Measurements from ENCODE around the gene RAD21L1.

GRCh38 chr20:1287787-1288569 is 62.1 kb downstream of the RAD21L1 start:
- TF ChIP-seq, protein P1, sequence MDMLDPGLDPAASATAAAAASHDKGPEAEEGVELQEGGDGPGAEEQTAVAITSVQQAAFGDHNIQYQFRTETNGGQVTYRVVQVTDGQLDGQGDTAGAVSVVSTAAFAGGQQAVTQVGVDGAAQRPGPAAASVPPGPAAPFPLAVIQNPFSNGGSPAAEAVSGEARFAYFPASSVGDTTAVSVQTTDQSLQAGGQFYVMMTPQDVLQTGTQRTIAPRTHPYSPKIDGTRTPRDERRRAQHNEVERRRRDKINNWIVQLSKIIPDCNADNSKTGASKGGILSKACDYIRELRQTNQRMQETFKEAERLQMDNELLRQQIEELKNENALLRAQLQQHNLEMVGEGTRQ (IDR thresholded peaks at IDR 0.05; ENCODE audit: low read length): no peak
- TF ChIP-seq RAD21 (IDR thresholded peaks at IDR 0.05 in 1 of 2, conservative IDR thresholded peaks at IDR 0.05 in 1 of 2; ENCODE audit: low read depth in 2 of 2, low read length in 2 of 2) (no peak), ZNF274 (IDR thresholded peaks at IDR 0.05; ENCODE audit: borderline replicate concordance, extremely low read depth, low read length) (no peak), NRF1 (IDR thresholded peaks at IDR 0.05; ENCODE audit: low read depth, low read length) (no peak), TAF1 (IDR thresholded peaks at IDR 0.05; ENCODE audit: low read depth, low read length) (no peak), RBBP5 (IDR thresholded peaks at IDR 0.05; ENCODE audit: borderline replicate concordance, low read depth, low read length) (no peak)
- TF ChIP-seq, protein P2, sequence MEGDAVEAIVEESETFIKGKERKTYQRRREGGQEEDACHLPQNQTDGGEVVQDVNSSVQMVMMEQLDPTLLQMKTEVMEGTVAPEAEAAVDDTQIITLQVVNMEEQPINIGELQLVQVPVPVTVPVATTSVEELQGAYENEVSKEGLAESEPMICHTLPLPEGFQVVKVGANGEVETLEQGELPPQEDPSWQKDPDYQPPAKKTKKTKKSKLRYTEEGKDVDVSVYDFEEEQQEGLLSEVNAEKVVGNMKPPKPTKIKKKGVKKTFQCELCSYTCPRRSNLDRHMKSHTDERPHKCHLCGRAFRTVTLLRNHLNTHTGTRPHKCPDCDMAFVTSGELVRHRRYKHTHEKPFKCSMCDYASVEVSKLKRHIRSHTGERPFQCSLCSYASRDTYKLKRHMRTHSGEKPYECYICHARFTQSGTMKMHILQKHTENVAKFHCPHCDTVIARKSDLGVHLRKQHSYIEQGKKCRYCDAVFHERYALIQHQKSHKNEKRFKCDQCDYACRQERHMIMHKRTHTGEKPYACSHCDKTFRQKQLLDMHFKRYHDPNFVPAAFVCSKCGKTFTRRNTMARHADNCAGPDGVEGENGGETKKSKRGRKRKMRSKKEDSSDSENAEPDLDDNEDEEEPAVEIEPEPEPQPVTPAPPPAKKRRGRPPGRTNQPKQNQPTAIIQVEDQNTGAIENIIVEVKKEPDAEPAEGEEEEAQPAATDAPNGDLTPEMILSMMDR (IDR thresholded peaks at IDR 0.05; ENCODE audit: control extremely low read depth in 1 of 3, insufficient read depth in 1 of 3, low read depth in 1 of 3, low read length in 3 of 3): no peak
- TF ChIP-seq, protein P3, sequence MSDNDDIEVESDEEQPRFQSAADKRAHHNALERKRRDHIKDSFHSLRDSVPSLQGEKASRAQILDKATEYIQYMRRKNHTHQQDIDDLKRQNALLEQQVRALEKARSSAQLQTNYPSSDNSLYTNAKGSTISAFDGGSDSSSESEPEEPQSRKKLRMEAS (IDR thresholded peaks at IDR 0.05): no peak

All from H1 (cell line).